Erythroblast (primary cell): ENCODE data around the gene CTNNA3.

ENCODE experiments used
- GATA1 ChIP-seq: IDR thresholded peaks from 2 replicates; pipeline ENCODE4 v1.6.1; 2011; ENCODE audit warnings: low read depth, mild to moderate bottlenecking, control low read depth, low read length, moderate library complexity
- POLR2A ChIP-seq: IDR thresholded peaks from 2 replicates; pipeline ENCODE4 v1.6.1; 2011; ENCODE audit warnings: mild to moderate bottlenecking, low read length

DNA sequence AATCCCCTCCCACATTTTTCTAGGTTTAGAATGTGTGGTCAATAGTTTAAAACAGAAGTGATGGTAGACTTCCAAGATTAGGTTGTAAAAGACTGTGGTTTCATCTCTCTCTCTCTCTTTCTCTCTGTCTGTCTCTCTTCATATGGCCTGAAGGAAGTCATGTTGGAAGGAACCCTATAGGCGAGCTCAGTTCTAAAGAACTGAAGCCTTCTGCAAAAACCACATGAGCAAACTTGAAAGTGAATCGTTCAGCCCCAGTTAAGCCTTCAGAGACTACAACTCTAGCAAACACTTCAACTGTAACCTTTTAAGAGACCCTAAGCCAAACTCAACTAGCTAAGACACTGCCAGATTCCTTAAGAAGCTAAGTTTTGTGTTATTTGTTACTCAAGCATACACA, 1477.7 kb downstream of the CTNNA3 start:
- TF ChIP-seq POLR2A (no peak), GATA1 (no peak)
